HTERT RPE-1 (cell line): ENCODE measurements around the gene SUCLG2.

Source experiments
- in situ Hi-C: fragments of 300-500 bp; cut with MboI; formaldehyde crosslinking; loops from 4 replicates; pipeline ENCODE4 v1.14.3; 2020; ENCODE audit warnings: low sequenced_read_pairs

The SUCLG2 gene

DNA sequence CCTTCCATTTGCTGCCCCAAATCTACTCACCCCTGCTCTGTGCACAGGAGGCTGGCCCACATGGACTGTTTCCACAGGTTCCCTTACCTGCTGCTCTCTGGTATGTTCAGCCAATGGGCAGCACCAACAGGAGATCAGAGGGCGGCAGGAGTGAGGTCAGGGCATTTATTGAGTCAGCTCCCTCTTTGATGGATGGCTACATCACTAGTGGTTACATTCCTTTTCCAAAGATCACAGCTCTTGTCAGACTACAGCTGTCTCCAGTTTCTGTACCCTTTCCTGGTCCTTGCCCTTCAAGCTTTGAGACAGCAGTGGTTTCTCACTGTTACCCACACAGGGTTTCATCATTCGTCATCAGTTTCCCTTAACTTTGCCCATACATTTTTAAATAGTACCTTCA, 325.1 kb downstream of the SUCLG2 start:
- in situ Hi-C loops: no loop called here

DNA sequence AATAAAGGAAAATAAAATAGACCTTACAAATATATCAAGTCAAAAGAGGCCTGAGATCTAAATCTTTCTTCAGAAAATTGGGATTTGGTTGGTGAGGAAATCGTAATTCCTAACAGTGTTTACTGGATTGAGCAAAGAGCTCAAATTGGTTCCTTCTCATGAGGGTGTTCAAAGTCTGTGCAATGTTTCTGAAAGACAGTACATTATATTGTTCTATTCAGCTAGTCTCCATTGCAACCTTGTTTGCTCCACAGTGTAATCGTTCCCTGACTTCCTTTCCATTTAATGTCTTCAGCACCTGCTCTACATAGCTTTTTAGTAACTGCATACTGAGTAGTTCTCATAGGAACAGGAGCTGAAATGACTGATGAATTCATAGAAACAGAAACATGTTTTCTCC, 326.8 kb downstream of the SUCLG2 start:
- in situ Hi-C loops: no loop called here

DNA sequence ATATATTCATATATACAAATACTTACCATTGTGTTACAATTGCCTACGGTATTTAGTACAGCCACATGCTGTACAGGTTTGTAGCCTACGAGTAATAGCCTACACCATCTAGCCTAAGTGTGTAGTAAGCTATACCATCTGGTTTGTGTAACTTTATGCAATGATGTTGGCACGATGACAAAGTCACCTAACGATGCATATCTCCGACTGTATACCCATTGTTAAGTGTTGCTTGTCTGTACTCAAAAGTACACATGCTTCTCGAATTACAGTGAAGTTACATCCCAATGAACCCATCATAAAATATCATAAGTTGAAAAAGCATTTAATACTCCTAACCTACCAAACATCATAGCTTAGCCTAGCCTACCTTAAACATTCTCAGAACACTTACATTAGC, 329.2 kb downstream of the SUCLG2 start:
- in situ Hi-C loops: no loop called here
